A673 (cell line): Measurements from ENCODE around the gene LCN1. TPM values are rescaled to one million over a fixed set of nuclear protein-coding genes. Genes with fewer than 3 reads are reported as not detected.

ENCODE experiments used
- BruUV-seq: library from RNA; stranded (reverse); fragments of 400-500 nt; replicated peaks from 2 replicates; lab custom pipeline; 2021; lab: Mats Ljungman, UMichigan
- CTCF ChIA-PET: fragments of 300-600 bp; sonication (Branson Sonifier 250); formaldehyde crosslinking; loops from one replicate; lab custom pipeline; 2022; ENCODE audit warnings: antibody characterized with exemption; lab: Charles Lee
- POLR2A ChIA-PET: fragments of 300-600 bp; sonication (Branson Sonifier 250); formaldehyde crosslinking; loops from one replicate; lab custom pipeline; 2022; ENCODE audit warnings: antibody characterized with exemption; ENCODE audit not compliant: low non-redundant PET; lab: Charles Lee
- DNase-seq: peaks from one replicate; pipeline ENCODE4 v3.0.0-alpha.2; 2015; ENCODE audit warnings: low spot score
- H3K27ac ChIP-seq: fragments of 200-600 bp; sonication (generic); 2 replicates; pipeline ENCODE4 v1.5.1; 2016; ENCODE audit warnings: mixed run types, low read depth, mild to moderate bottlenecking, mixed read lengths, antibody characterized with exemption, low read length; ENCODE audit not compliant: poor library complexity, severe bottlenecking
- H3K27me3 ChIP-seq: fragments of 200-600 bp; sonication (generic); replicated peaks from 2 replicates; pipeline ENCODE4 v1.6.1; 2017; ENCODE audit warnings: mixed run types, low read depth, mild to moderate bottlenecking, mixed read lengths, antibody characterized with exemption, low read length; ENCODE audit not compliant: insufficient read depth, poor library complexity
- H3K36me3 ChIP-seq: fragments of 200-600 bp; sonication (generic); 2 replicates; pipeline ENCODE4 v1.6.1; 2016; ENCODE audit warnings: mixed run types, mild to moderate bottlenecking, mixed read lengths, antibody characterized with exemption, low read length; ENCODE audit not compliant: insufficient read depth, poor library complexity, severe bottlenecking
- H3K4me1 ChIP-seq: fragments of 200-600 bp; sonication (generic); 2 replicates; pipeline ENCODE4 v1.6.1; 2017; ENCODE audit warnings: mixed run types, mild to moderate bottlenecking, mixed read lengths, antibody characterized with exemption, low read length; ENCODE audit not compliant: insufficient read depth, poor library complexity, severe bottlenecking
- H3K4me3 ChIP-seq: fragments of 200-600 bp; sonication (generic); 2 replicates; pipeline ENCODE4 v1.5.1; 2016; ENCODE audit warnings: low read depth, mixed run types, mild to moderate bottlenecking, mixed read lengths, low read length; ENCODE audit not compliant: poor library complexity, severe bottlenecking
- H3K9me3 ChIP-seq: fragments of 200-600 bp; sonication (generic); 2 replicates; pipeline ENCODE4 v1.6.1; 2016; ENCODE audit warnings: mixed run types, low read depth, mild to moderate bottlenecking, mixed read lengths, antibody characterized with exemption, low read length; ENCODE audit not compliant: poor library complexity, severe bottlenecking
- EZH2 ChIP-seq: fragments of 200-600 bp; sonication (generic); IDR thresholded peaks from 2 replicates; pipeline ENCODE4 v1.6.1; 2017; ENCODE audit warnings: borderline replicate concordance, low read depth, mild to moderate bottlenecking, mixed read lengths, antibody characterized with exemption, low read length; ENCODE audit not compliant: poor library complexity, severe bottlenecking
- intact Hi-C: fragments of 100-400 bp; cut with micrococcal nuclease; formaldehyde crosslinking; loops from one replicate; pipeline ENCODE4 v1.10.0; 2022; ENCODE audit not compliant: unreplicated experiment
- total RNA-seq: library from RNA; stranded (reverse); gene quantifications from 2 replicates; pipeline ENCODE4 v1.2.3, GENCODE V29; 2021
- TF ChIP-seq, protein P1 (sequence below): fragments of 300-800, 200-600 bp; sonication (generic); conservative IDR thresholded peaks from 2 replicates; pipeline ENCODE4 v1.5.1; 2017; ENCODE audit warnings: low read depth, mild to moderate bottlenecking, antibody characterized with exemption, low read length, moderate library complexity, mixed read lengths

LCN1 gene
- total RNA-seq, 1 experiment from 2014 or later: not detected

DNA sequence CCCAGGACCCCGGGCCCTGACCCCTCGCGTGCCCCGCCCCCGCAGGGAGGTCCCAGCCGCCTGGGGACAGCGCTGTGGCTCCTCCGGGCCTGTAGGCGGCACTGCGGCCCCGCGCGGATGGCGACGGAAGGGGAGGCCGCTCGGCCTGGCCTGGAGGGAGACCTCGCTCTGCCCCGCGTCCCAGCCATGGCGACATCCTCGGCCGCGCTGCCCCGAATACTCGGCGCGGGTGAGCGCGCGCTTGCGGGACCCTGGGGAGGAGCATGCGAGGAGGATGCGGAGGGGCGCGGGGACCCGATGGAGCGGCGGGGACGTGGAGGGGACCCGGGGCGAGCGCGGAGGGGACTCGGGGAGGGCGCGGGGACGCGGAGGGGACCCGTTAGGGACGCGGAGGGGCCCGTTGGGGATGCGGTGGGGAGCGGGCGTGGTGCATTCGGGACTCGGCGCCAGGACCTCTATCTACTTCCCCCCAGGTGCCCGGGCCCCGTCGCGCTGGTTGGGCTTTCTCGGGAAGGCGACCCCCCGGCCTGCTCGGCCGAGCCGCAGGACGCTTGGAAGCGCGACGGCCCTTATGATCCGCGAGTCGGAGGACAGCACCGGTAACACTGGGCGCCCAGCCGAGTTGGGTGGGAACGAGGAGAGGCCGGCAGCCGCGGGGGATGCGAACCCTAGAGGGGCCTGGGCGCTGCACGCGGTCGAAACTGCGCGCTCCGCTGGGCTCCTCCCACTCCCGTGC is 20.5 kb upstream of the LCN1 start, which contains the start of gene MRPS2:
Gene MRPS2 (plus strand): TSS at position 158 of the 736 bp plus-strand sequence. CDS start 29 bp downstream, at position 187.
- H3K4me3 ChIP-seq: peak within 1 kb of the TSS; percentile 100
- intact Hi-C loops: no loop called here
- peaks cover 12% of the 10 kb centered on the region for H3K4me1 ChIP-seq
- H3K27ac ChIP-seq: peak within 1 kb of the TSS; percentile 94
- H3K27me3 ChIP-seq: no peaks in the 10 kb centered on the region
- TF ChIP-seq, protein P1, sequence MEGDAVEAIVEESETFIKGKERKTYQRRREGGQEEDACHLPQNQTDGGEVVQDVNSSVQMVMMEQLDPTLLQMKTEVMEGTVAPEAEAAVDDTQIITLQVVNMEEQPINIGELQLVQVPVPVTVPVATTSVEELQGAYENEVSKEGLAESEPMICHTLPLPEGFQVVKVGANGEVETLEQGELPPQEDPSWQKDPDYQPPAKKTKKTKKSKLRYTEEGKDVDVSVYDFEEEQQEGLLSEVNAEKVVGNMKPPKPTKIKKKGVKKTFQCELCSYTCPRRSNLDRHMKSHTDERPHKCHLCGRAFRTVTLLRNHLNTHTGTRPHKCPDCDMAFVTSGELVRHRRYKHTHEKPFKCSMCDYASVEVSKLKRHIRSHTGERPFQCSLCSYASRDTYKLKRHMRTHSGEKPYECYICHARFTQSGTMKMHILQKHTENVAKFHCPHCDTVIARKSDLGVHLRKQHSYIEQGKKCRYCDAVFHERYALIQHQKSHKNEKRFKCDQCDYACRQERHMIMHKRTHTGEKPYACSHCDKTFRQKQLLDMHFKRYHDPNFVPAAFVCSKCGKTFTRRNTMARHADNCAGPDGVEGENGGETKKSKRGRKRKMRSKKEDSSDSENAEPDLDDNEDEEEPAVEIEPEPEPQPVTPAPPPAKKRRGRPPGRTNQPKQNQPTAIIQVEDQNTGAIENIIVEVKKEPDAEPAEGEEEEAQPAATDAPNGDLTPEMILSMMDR: peak; percentile 88
- TF ChIP-seq EZH2: no peak
- DNase-seq: peak; percentile 93
- H3K9me3 ChIP-seq: no peaks in the 10 kb centered on the region
- BruUV-seq: no TSS peak
- H3K36me3 ChIP-seq: peaks cover 37% of the 10 kb centered on the region
- ChIA-PET POLR2A (no interaction called here), CTCF (no interaction called here)

DNA sequence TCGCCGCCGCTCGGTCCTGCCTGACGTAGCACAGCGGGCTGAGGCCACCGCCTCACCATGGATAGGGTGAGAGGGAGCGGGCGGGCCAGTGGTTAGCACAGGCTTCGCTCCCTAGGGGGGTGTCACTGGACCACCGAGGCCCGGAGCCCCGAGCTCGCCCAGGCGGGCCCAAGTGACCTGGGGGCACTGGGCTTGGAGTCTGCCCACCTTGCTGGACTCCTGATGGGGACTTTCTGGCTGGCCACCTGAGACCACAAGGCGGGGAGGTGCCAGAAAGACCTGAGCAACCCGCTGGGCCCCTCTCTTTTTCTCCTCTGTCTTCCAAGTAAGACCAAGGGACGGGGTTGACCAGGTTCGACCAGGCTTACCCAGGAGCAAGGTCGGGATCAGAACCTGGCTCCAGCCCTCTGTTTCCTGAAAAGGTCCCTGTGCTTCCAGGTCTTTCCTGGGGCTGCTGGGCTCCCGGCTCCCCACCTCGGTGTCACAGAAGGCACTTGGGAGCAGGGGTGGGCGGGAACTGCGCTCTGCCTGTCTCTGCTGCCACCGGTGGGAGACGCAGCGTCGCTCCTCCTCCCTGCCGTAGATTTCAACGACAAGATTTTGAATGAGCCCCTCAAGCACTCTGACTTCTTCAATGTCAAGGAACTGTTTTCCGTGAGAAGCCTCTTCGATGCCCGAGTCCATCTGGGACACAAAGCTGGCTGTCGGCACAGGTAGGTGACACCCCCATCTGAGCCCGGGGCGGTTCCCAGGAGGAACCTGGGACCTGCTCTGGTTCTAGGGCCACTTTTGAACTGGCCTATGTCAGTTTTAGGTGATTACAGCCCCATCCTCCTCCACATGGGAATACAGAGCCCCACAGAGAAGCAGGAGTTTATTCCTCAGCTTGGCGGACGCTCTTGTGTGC is 19.7 kb upstream of the LCN1 start:
- no peaks in the 10 kb centered on the region for H3K27me3 ChIP-seq
- POLR2A ChIA-PET: no interaction called here
- H3K27ac ChIP-seq: peak overlapping the region; percentile 94
- H3K4me1 ChIP-seq: peaks cover 12% of the 10 kb centered on the region
- no peaks in the 10 kb centered on the region for H3K9me3 ChIP-seq
- peak overlapping the region; percentile 100 for H3K4me3 ChIP-seq
- DNase-seq: no peak
- intact Hi-C loops: no loop called here
- TF ChIP-seq, protein P1: no peak
- no peak for TF ChIP-seq EZH2
- CTCF ChIA-PET: no interaction called here
- no TSS peak for BruUV-seq
- H3K36me3 ChIP-seq: peaks cover 37% of the 10 kb centered on the region

DNA sequence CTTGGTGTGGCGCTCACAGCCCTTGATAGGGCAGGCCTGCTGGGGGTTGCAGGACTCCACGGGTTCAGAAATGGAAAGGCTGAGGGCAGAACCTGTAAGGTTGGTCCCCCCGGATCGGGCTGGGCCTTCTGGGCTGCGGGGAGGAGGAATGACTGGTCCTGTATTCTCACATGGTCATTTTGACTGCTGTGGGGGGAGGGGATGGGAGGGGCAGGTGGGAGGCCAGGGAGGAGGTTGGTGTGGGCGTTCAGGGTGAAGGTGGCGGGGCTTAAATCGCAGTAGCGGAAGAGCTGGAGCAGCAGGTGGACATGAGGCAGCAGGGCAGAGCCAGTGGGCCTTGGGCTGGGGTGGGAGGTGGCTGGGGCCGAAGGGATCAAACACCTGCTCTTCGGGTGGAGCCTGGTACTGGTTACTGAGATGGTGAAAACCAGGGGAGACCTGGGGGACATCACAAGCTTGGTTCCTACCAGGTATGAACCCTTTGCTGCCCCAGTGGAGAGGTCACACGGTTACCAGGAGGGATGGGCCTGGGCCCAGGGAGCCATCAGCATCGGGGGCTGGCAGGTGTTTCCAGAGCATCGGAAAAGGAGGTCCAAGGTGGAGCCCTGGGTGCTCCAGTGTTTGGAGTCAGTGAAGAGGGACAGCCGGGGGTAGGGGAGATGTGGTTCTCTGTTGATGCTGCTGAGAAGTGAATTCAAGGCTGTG is 18.9 kb upstream of the LCN1 start:
- BruUV-seq: no TSS peak
- ChIA-PET POLR2A (no interaction called here), CTCF (no interaction called here)
- Histone ChIP-seq H3K4me3 (peak overlapping the region; percentile 100), H3K27me3 (no peaks in the 10 kb centered on the region), H3K27ac (no peak overlapping the region), H3K9me3 (no peaks in the 10 kb centered on the region), H3K4me1 (peaks cover 12% of the 10 kb centered on the region), H3K36me3 (peaks cover 37% of the 10 kb centered on the region)
- intact Hi-C loops: no loop called here
- no peak for DNase-seq
- no peak for TF ChIP-seq EZH2
- TF ChIP-seq, protein P1: no peak
